Panc1 (cell line): ENCODE data around the gene SETX.

Source experiments
- POLR2AphosphoS5 ChIP-seq: IDR thresholded peaks from 2 replicates; pipeline ENCODE4 v1.6.1; 2012; ENCODE audit warnings: mild to moderate bottlenecking, low read depth, low read length, moderate library complexity
- TF ChIP-seq, protein P1 (sequence below): fragments of 450-650 bp; IDR thresholded peaks from 2 replicates; pipeline ENCODE4 v1.5.1; 2017; ENCODE audit warnings: mild to moderate bottlenecking
- TF ChIP-seq, protein P2 (sequence below), 2 experiments: IDR thresholded peaks; 2 replicates each; pipeline ENCODE4 v1.6.1; 2011 to 2012; ENCODE audit warnings: low read depth in 2 of 2, control low read depth in 1 of 2, low read length in 1 of 2, mild to moderate bottlenecking in 1 of 2, moderate library complexity in 1 of 2; ENCODE audit not compliant: insufficient read depth in 1 of 2

DNA sequence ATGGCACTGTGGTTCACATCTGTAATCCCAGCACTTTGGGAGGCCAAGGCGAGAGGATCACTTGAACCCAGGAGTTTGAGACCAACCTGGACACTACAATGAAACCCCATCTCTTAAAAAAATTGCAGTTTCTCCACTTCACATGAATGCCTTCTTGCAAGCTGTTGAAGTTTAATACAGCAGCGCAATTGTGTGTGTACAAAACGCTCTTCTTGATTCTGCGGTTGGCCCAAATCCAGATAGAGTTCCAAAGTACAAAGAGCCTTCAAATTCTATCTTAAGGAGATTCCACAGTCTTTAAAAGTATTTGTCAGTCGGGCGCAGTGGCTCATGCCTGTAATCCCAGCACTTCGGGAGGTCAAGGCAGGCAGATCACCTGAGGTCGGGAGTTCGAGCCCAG lies 9.3 kb upstream of the SETX start:
- TF ChIP-seq, protein P1, sequence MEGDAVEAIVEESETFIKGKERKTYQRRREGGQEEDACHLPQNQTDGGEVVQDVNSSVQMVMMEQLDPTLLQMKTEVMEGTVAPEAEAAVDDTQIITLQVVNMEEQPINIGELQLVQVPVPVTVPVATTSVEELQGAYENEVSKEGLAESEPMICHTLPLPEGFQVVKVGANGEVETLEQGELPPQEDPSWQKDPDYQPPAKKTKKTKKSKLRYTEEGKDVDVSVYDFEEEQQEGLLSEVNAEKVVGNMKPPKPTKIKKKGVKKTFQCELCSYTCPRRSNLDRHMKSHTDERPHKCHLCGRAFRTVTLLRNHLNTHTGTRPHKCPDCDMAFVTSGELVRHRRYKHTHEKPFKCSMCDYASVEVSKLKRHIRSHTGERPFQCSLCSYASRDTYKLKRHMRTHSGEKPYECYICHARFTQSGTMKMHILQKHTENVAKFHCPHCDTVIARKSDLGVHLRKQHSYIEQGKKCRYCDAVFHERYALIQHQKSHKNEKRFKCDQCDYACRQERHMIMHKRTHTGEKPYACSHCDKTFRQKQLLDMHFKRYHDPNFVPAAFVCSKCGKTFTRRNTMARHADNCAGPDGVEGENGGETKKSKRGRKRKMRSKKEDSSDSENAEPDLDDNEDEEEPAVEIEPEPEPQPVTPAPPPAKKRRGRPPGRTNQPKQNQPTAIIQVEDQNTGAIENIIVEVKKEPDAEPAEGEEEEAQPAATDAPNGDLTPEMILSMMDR, result no peak
- TF ChIP-seq, protein P2, sequence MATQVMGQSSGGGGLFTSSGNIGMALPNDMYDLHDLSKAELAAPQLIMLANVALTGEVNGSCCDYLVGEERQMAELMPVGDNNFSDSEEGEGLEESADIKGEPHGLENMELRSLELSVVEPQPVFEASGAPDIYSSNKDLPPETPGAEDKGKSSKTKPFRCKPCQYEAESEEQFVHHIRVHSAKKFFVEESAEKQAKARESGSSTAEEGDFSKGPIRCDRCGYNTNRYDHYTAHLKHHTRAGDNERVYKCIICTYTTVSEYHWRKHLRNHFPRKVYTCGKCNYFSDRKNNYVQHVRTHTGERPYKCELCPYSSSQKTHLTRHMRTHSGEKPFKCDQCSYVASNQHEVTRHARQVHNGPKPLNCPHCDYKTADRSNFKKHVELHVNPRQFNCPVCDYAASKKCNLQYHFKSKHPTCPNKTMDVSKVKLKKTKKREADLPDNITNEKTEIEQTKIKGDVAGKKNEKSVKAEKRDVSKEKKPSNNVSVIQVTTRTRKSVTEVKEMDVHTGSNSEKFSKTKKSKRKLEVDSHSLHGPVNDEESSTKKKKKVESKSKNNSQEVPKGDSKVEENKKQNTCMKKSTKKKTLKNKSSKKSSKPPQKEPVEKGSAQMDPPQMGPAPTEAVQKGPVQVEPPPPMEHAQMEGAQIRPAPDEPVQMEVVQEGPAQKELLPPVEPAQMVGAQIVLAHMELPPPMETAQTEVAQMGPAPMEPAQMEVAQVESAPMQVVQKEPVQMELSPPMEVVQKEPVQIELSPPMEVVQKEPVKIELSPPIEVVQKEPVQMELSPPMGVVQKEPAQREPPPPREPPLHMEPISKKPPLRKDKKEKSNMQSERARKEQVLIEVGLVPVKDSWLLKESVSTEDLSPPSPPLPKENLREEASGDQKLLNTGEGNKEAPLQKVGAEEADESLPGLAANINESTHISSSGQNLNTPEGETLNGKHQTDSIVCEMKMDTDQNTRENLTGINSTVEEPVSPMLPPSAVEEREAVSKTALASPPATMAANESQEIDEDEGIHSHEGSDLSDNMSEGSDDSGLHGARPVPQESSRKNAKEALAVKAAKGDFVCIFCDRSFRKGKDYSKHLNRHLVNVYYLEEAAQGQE (IDR thresholded peaks at IDR 0.05; ENCODE audit: insufficient read depth in 1 of 2, low read depth in 2 of 2, low read length in 1 of 2), result no peak
- TF ChIP-seq POLR2AphosphoS5, result no peak
